Motor neuron (in vitro differentiated cells): Measurements from ENCODE around the gene BLVRA. TPM values are rescaled to one million over a fixed set of nuclear protein-coding genes. Genes with fewer than 3 reads are reported as not detected.
"Not testable (repeated sequence)": the region's sequence is repeated elsewhere in the genome, so short reads cannot be mapped to it uniquely, and the experiment has no call there.

ENCODE experiments used
- ATAC-seq, 8 experiments: fragments of 200-7000 bp; cut with Tn5 transposase; replicated peaks in 6 of 8; 2 replicates each; pipeline ENCODE4 v1.8.0; 2021; ENCODE audit warnings: mild to moderate bottlenecking in 8 of 8, moderate library complexity in 8 of 8
- H3K27ac ChIP-seq, 2 donors: fragments of 250-450 bp; sonication (Bioruptor Pico); 2 replicates each; pipeline ENCODE4 v1.9.0; 2021; ENCODE audit warnings: antibody characterized with exemption in 2 of 2, mild to moderate bottlenecking in 2 of 2, moderate library complexity in 1 of 2
- H3K4me1 ChIP-seq, 2 donors: fragments of 250-450 bp; sonication (Bioruptor Pico); replicated peaks in 1 of 2; 2 replicates each; pipeline ENCODE4 v1.6.1; 2021; ENCODE audit warnings: antibody characterized with exemption in 2 of 2, mild to moderate bottlenecking in 2 of 2, moderate library complexity in 1 of 2
- H3K4me3 ChIP-seq, 5 donors: fragments of 250-450 bp; sonication (Bioruptor Pico); 2 replicates each; pipeline ENCODE4 v1.9.0; 2021; ENCODE audit warnings: antibody characterized with exemption in 5 of 5, mild to moderate bottlenecking in 5 of 5, moderate library complexity in 4 of 5
- WGBS, 10 experiments: fragments of 450-650 bp; shearing (Covaris generic); methylation state at CpG; one replicate each; pipeline ENCODE4 v1.0.0; 2022; 5-methylcytosine and 5-hydroxymethylcytosine counted together
- in situ Hi-C, 9 experiments: fragments of 400-800 bp; cut with MboI; loops; one replicate each; pipeline ENCODE4 v1.15.0; 2021; ENCODE audit warnings: low sequenced_read_pairs in 9 of 9, low pct_unique_long_range_greater_than_20kb in 2 of 9; ENCODE audit not compliant: unreplicated experiment in 9 of 9
- total RNA-seq, 8 experiments: library from RNA; unstranded; fragments of 300-600 nt; gene quantifications; 2 replicates each; pipeline versions ENCODE4 v1.2.3 to v1.2.4, GENCODE V29; 2022

BLVRA gene
- total RNA-seq, 8 experiments from 2014 or later: 2.3 to 45.0 (median 17.1) TPM

DNA sequence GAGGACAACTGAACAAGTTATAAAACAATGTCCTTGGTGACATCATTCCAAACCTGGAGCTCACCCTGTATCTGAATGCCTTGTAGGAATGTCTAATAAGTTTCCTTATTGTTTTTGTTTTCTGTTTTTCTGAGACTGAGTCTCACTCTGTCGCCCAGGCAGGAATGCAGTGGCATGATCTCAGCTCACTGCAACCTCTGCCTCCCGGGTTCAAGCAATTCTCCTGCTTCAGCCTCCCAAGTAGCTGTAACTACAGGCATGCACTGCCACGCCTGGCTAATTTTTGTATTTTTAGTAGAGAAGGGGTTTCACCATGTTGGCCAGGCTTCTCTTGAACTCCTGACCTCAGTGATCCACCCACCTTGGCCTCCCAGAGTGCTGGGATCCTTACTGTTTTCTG, 27.0 kb upstream of the BLVRA start:
- H3K4me1 ChIP-seq: peaks cover 2 to 28% of the 10 kb centered on the region in 2 donors
- in situ Hi-C loops, ATAC-seq, H3K27ac ChIP-seq, H3K4me3 ChIP-seq: not testable (repeated sequence)
- 33 to 100% (median 85%) methylated on average over 1 to 3 of the region's 3 CpGs; no CpG with 5 or more reads in 1 of the 10 experiments for WGBS, 10 experiments

DNA sequence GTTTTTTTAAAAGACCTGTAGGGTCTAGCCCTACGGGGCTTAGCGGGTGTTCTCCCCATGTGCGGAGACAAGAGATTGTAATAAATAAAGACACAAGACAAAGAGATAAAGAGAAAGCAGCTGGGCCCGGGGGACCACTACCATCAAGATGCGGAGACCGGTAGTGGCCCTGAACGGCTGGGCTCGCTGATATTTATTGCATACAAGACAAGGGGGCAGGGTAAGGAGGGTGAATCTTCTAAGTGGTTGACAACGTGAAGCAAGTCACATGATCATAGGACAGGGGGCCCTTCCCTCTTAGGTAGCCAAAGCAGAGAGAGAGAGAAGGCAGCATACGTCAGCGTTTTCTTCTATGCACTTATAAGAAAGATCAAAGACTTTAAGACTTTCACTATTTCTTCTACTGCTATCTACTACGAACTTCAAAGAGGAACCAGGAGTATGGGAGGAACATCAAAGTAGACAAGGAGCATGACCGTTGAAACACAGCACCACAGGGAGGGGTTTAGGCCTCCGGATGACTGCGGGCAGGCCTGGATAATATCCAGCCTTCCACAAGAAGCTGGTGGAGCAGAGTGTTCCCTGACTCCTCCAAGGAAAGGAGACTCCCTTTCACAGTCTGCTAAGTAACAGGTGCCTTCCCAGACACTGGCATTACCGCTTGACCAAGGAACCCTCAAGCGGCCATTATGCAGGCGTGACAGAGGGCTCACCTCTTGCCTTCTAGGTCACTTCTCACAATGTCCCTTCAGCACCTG, 23.7 kb upstream of the BLVRA start:
- H3K27ac ChIP-seq, ATAC-seq, H3K4me3 ChIP-seq, in situ Hi-C loops: not testable (repeated sequence)
- H3K4me1 ChIP-seq: peaks cover 0 to 15% of the 10 kb centered on the region in 2 donors
- 0 to 92% (median 35%) methylated on average over 2 to 7 of the region's 18 CpGs; no CpG with 5 or more reads in 2 of the 10 experiments for WGBS, 10 experiments

DNA sequence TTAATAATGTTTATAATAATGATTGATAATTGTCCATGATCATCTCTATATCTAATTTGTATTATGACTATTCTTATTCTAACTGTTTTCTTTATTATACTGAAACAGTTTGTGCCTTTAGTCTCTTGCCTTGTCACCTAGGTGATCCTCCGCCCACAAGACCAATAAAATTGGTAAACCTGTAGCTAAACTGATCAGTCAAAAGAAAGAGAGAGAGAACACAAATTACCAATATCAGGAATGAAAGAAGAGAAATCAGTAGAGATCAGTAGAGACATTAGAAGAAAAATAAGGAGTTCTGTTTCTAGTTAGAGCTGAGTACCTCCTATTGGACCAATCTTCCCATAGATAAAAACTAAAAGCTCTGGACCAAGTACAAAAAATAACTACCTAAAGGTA, 23.1 kb upstream of the BLVRA start:
- Histone ChIP-seq H3K27ac (no peak overlapping the region), H3K4me3 (no peak overlapping the region), H3K4me1 (peaks cover 0 to 11% of the 10 kb centered on the region in 2 donors)
- no peak for ATAC-seq
- 85 to 100% (median 100%) methylated on average over 1 of the region's 1 CpG; no CpG with 5 or more reads in 3 of the 10 experiments for WGBS, 10 experiments
- in situ Hi-C loops: no loop called here

DNA sequence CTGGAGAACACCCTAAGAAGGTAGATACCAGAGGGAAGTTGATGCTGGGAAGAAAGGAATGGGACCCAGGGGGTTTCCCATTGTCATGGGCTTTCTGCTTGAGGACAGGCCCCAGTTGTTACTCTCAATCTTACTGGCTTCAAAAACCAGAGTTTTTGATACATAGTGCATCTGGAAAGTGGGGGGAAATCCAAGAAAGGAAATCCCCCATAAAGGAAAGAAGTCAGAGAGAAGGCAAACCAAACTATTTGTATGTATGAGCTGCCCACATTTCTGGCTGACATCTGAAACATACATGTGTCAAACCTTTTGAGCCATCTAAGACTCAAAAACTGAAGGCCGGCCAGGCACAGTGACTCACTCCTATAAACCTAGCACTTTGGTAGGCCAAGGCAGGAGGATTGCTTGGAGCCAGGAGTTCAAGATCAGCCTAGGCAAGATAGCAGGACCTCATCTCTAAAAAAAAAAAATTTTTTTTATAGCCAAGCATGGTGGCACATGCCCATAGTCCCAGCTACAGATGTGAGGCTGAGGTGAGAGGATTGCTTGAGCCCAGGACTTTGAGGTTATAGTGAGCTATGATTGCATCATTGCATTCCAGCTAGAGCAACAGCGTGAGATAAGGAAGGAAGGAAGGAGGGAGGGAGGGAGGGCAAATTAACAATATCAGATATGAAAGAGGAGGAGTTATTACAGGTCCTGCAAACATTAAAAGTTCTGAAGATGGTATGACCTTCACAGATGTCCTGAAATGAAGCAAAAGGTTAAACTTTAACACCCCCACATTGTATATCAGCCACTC, 22.5 kb upstream of the BLVRA start:
- in situ Hi-C loops: no loop called here
- Histone ChIP-seq H3K27ac (no peak overlapping the region), H3K4me1 (peaks cover 0 to 11% of the 10 kb centered on the region in 2 donors), H3K4me3 (no peak overlapping the region)
- 80 to 100% (median 89%) methylated on average over 1 of the region's 2 CpGs; no CpG with 5 or more reads in 7 of the 10 experiments for WGBS, 10 experiments
- ATAC-seq: no peak

DNA sequence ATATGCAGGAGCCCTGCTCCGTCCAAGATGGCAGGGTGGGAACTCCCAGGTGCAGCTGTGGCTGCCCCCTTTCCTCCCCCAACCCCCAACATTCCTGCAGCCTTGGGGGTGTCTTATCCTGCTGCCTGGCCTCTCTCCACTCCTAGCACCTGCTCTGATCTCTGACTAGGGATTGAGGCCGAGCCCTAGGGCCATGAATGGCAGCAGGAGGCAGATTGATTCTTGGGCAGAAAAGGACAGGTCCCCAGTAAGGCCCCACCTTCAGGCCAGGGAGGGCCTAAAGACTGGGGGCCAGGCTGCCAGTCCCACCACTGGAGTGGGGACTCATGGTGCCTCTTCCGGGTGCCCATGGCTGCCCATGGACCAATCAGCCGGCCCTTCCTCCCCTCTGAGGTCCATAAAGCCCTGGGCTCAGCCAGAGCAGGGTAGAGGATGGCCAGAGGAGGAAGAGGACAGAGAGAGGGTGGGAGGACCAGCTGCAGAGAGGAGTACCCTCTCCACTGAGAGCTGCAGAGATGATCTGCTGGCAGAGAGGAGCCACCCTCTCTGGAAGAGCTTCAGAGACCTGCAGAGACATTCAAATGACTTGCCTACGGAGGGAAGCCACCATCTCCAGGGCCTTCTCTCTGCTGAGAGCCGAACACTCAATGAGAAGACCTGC, 20.9 kb upstream of the BLVRA start:
- no peak for ATAC-seq
- in situ Hi-C loops: no loop called here
- Histone ChIP-seq H3K4me3 (no peak overlapping the region), H3K27ac (no peak overlapping the region), H3K4me1 (peaks cover 0 to 11% of the 10 kb centered on the region in 2 donors)
- 43 to 100% (median 80%) methylated on average over 1 to 5 of the region's 6 CpGs; no CpG with 5 or more reads in 5 of the 10 experiments for WGBS, 10 experiments

DNA sequence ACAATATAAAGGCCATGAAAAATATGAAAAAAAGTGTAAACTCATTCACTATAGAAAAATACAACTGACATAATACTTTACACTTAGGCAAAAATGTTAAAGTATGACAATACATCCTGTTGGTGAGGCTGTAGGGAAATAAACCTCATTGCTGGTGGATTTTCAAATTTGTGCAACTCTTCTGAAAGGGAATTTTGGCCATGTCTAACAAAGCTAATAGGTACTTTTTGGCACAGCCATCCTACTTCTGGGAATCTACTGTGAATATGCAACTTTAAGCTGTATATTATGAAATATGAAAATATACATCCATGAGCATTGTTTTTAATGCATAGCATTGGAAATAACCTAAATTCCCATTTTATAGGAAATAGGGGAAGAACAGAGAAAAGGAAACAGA, 15.8 kb upstream of the BLVRA start:
- Histone ChIP-seq H3K27ac (no peak overlapping the region), H3K4me1 (no peaks in the 10 kb centered on the region), H3K4me3 (no peak overlapping the region)
- in situ Hi-C loops: no loop called here
- no peak for ATAC-seq

DNA sequence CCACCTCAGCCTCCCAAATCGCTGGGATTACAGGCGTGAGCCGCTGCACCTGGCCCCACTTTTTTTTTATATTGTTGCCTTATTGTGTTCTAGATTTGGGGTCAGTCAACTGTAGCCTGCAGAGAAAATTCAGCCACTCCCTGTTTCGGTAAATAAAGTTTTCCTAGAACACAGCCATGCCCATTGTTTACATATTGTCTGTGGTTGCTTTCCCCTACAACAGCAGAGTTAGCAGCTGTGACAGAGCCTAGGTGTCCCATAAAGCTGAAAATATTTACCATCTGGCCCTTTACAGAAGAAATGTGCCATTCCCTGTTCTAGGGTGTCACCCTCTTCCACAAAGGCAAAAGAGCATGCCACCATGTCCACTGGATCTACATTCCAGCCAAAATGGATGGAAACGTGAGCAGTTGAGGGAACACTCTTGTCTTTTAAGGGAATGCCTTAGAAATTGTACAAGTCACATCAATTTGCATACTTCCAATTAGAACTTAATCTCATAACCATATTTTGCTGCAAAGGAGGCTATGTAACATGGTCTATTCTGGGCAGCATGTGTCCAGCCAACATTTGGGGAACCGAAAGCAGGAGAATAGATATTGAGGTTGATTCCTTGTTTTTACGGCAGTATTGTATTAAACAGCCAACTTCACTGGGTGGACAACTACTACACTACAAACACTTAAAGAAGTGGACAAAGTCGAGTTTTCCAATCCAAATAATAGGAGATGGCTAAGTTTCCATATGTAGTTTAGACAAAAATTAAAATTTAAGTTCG, 11.0 kb upstream of the BLVRA start:
- ATAC-seq: peak in 2 of 8 experiments; percentile 50 to 77
- WGBS, 10 experiments: 51 to 96% (median 73%) methylated on average over 4 to 8 of the region's 9 CpGs
- in situ Hi-C loops: no loop called here

DNA sequence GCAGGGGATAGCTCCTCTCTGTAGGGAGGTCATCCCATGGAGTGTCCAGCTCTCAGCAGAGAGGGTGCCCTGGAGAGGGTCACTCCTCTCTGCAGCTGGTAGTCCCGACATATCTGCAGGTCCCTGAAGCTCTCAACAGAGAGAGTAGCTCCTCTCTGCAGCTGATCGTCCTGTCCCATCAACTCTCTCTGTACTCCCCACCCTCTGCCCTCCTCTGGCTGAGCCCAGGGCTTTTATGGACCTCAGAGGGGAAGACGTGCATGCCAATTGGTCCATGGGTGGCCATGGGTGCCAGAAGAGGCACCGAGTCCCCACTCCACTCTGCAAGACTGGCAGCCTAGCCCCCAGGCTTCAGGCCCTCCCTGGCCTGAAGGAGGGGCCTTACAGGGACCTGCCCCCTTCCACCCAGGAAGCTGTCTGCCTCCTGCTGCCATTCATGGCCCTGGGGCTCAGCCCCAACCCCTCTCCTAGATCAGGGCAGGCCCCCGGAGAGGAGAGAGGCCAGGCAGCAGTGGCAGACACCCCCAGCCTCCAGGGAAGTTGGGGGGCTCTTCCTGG, 9.0 kb upstream of the BLVRA start:
- no peak overlapping the region for H3K4me3 ChIP-seq
- in situ Hi-C loops: no loop called here
- H3K4me1 ChIP-seq: no peaks in the 10 kb centered on the region
- ATAC-seq: no peak
- H3K27ac ChIP-seq: no peak overlapping the region
- 0 to 86% (median 46%) methylated on average over 1 to 3 of the region's 5 CpGs; no CpG with 5 or more reads in 4 of the 10 experiments for WGBS, 10 experiments

More for the DNA sequence above, 11.0 kb upstream of the BLVRA start:
- H3K4me3 ChIP-seq: no peak overlapping the region
- H3K27ac ChIP-seq: no peak overlapping the region
- H3K4me1 ChIP-seq: no peaks in the 10 kb centered on the region

DNA sequence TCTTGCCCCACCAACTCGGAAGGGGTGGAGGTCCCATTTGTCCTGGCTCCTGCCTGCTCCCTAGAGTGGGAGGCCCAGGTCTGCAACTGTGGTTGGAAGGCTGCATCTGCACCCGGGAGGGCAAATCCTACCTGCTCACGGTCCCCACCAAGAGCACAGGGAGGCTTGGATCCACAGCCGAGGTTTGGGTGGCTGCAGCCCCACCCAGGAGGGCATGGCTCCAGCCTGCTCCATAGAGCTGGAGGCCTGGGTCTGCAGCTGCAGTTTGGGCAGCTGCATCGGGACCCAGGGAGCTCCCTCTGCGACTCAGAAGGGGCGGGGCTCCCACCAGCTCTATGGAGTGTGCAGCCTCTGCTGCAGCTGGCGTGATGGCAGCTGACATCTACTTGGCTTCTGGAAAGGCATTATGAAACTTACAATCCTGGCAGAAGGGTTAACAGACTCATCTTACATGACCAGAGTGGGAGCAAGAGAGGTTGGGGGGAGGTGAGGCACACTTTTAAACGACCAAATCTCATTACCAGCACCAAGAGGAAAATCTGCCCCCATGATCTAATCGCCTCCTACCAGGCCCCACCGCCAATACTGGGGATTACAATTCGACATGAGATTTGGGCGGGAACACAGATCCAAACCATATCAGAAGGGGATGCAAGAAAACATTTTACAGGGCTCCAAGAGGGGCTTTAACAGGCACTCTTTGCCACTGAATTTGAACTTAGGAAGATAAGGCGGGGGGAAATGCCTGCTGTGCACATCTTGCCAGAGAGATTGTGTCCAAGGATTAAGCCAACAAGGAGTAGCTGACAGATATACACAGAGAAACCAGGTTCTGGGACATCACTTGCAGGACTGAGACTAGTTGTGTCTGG, 8.2 kb upstream of the BLVRA start:
- 68 to 90% (median 75%) methylated on average over 1 to 7 of the region's 14 CpGs; no CpG with 5 or more reads in 5 of the 10 experiments for WGBS, 10 experiments
- Histone ChIP-seq H3K4me3 (no peak overlapping the region), H3K4me1 (no peaks in the 10 kb centered on the region), H3K27ac (no peak overlapping the region)
- in situ Hi-C loops: no loop called here
- peak in 3 of 8 experiments; percentile 16 to 59 (median 54) for ATAC-seq

DNA sequence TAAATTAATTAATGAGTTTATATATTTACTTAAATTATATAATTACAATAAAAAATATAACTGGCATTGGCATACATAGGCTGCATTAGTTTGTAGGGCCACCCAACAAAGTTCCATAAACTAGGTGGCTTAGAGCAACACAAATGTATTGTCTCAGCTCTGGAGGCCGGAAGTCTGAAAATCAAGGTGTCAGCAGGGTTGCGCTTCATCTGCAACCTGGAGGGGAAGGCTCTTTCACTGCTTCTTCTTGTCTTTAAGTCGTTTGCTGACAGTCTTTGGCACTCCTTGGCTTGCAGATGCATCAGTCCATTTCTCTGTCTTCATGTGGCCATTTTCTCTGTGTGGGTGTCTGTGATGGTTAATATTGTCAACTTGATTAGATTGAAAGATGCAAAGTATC, 6.1 kb upstream of the BLVRA start:
- in situ Hi-C loops: no loop called here
- 50 to 100% (median 64%) methylated on average over 2 to 3 of the region's 3 CpGs; no CpG with 5 or more reads in 1 of the 10 experiments for WGBS, 10 experiments
- Histone ChIP-seq H3K4me1 (no peaks in the 10 kb centered on the region), H3K4me3 (no peak overlapping the region), H3K27ac (no peak overlapping the region)
- ATAC-seq: no peak

DNA sequence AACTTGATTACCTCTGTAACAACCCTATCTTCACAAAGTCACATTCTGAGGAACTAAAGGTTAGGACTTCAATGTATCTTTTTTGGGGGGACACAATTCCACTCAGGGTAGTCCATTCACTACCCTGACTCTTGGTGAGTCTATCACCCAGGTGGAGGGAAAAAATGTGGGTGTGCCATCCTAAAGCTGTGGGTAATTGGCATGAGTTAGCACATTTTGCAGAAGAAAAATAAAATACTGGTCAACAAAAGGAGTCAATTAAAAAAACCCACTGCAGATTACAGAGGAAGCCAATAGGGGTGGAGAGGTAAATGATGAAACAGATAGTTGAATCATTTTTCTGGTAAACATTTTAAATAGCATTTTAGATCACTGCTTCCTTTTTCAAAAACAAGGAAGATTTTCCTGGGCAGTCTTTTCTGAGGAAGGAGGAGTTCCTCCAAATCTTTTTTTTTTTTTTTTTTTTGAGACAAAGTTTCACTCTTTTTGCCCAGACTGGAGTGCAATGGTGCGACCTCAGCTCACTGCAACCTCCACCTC, 5.1 kb upstream of the BLVRA start:
- WGBS, 10 experiments: 29 to 100% (median 86%) methylated on average over 1 of the region's 1 CpG; no CpG with 5 or more reads in 4 of the 10 experiments
- Histone ChIP-seq H3K4me3 (no peak overlapping the region), H3K27ac (no peak overlapping the region), H3K4me1 (no peaks in the 10 kb centered on the region)
- in situ Hi-C loops: no loop called here
- no peak for ATAC-seq
